Measurements from ENCODE around the gene CCDC34.

CCDC34 gene

GRCh38 chr11:27362749-27363575 lies at the start of gene CCDC34:
CCDC34 (minus strand) TSS chr11:27363215; CDS start chr11:27363194, 21 bp downstream.
- peak; percentile 98 for DNase-seq (ENCODE audit: low read depth, low spot score)

GRCh38 chr11:27412192-27412691 lies 49.2 kb upstream of the CCDC34 start:
- no peak for DNase-seq (ENCODE audit: low read depth, low spot score)

- no peak for DNase-seq (ENCODE audit: low read depth, low spot score)
Observed at GRCh38 chr11:27411328-27411727, 48.3 kb upstream of the CCDC34 start.

GRCh38 chr11:27410272-27410671 lies 47.3 kb upstream of the CCDC34 start:
- DNase-seq (ENCODE audit: low read depth, low spot score) = no peak

GRCh38 chr11:27409742-27410141 lies 46.7 kb upstream of the CCDC34 start:
- DNase-seq (ENCODE audit: low read depth, low spot score) = no peak

GRCh38 chr11:27409049-27409448 lies 46.0 kb upstream of the CCDC34 start:
- DNase-seq (ENCODE audit: low read depth, low spot score) = no peak

- DNase-seq (ENCODE audit: low read depth, low spot score) = no peak
Observed at GRCh38 chr11:27408246-27408800, 45.3 kb upstream of the CCDC34 start.

- no peak for DNase-seq (ENCODE audit: low read depth, low spot score)
Observed at GRCh38 chr11:27406498-27407354, 43.7 kb upstream of the CCDC34 start.

GRCh38 chr11:27405134-27405533 lies 42.1 kb upstream of the CCDC34 start:
- DNase-seq (ENCODE audit: low read depth, low spot score) = peak; percentile 44

- no peak for DNase-seq (ENCODE audit: low read depth, low spot score)
Observed at GRCh38 chr11:27404427-27404826, 41.4 kb upstream of the CCDC34 start.

GRCh38 chr11:27403195-27403594 lies 40.2 kb upstream of the CCDC34 start:
- DNase-seq (ENCODE audit: low read depth, low spot score) = no peak

- DNase-seq (ENCODE audit: low read depth, low spot score) = no peak
Observed at GRCh38 chr11:27402450-27402849, 39.4 kb upstream of the CCDC34 start.

- DNase-seq (ENCODE audit: low read depth, low spot score) = no peak
Observed at GRCh38 chr11:27401833-27402316, 38.9 kb upstream of the CCDC34 start.

GRCh38 chr11:27401280-27401832 lies 38.3 kb upstream of the CCDC34 start:
- no peak for DNase-seq (ENCODE audit: low read depth, low spot score)

GRCh38 chr11:27398400-27398770 lies 35.4 kb upstream of the CCDC34 start:
- no peak for DNase-seq (ENCODE audit: low read depth, low spot score)

GRCh38 chr11:27397624-27398399 lies 34.8 kb upstream of the CCDC34 start:
- DNase-seq (ENCODE audit: low read depth, low spot score) = no peak

- DNase-seq (ENCODE audit: low read depth, low spot score) = no peak
Observed at GRCh38 chr11:27396259-27396839, 33.3 kb upstream of the CCDC34 start.

- peak; percentile 64 for DNase-seq (ENCODE audit: low read depth, low spot score)
Observed at GRCh38 chr11:27395556-27396258, 32.7 kb upstream of the CCDC34 start.

- no peak for DNase-seq (ENCODE audit: low read depth, low spot score)
Observed at GRCh38 chr11:27394781-27395228, 31.8 kb upstream of the CCDC34 start.
